OCI-LY1 (cell line): ENCODE results near the gene CREG1.

Experiments used
- EZH2 ChIP-seq: fragments of 200-600 bp; sonication (generic), shearing (Covaris generic); IDR thresholded peaks from 2 replicates; pipeline ENCODE4 v1.8.0; 2017; ENCODE audit warnings: borderline replicate concordance, mixed run types, mild to moderate bottlenecking, antibody characterized with exemption, low read length, moderate library complexity, mixed read lengths
- TF ChIP-seq, protein P1 (sequence below): fragments of 200-600 bp; sonication (generic), shearing (Covaris generic); IDR thresholded peaks from 2 replicates; pipeline ENCODE4 v1.5.1; 2017; ENCODE audit warnings: mild to moderate bottlenecking, antibody characterized with exemption, low read length, moderate library complexity, mixed read lengths

DNA sequence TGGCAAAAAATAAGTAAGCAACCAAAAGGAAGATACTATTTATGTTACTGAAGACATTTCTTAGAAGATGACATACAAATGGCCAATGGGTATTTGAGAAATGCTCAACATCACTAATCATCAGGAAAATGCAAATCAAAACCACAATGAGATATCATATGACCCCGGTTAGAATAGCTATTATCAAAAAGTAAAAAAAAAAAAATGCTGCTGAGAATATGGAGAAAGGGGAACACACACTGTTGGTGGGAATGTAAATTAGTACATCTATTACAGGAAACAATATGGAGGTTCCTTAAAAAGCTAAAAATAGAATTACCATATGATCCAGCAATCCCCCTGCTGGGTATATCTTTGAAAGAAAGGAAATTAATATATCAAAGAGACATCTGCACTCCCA, 34.3 kb upstream of the CREG1 start:
- TF ChIP-seq EZH2 = no peak
- TF ChIP-seq, protein P1, sequence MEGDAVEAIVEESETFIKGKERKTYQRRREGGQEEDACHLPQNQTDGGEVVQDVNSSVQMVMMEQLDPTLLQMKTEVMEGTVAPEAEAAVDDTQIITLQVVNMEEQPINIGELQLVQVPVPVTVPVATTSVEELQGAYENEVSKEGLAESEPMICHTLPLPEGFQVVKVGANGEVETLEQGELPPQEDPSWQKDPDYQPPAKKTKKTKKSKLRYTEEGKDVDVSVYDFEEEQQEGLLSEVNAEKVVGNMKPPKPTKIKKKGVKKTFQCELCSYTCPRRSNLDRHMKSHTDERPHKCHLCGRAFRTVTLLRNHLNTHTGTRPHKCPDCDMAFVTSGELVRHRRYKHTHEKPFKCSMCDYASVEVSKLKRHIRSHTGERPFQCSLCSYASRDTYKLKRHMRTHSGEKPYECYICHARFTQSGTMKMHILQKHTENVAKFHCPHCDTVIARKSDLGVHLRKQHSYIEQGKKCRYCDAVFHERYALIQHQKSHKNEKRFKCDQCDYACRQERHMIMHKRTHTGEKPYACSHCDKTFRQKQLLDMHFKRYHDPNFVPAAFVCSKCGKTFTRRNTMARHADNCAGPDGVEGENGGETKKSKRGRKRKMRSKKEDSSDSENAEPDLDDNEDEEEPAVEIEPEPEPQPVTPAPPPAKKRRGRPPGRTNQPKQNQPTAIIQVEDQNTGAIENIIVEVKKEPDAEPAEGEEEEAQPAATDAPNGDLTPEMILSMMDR = no peak
